Cardiac fibroblast (primary cell): ENCODE measurements around the gene ALDH1L1.
A peak's percentile ranks its signal among the peaks of the same experiment; 100 is the strongest.
"Not testable (repeated sequence)": the region's sequence is repeated elsewhere in the genome, so short reads cannot be mapped to it uniquely, and the experiment has no call there.

Experiments
- DNase-seq, 2 donors: peaks; one replicate each; pipeline versions ENCODE4 v3.0.0 to v3.0.0-alpha.2; 2010; ENCODE audit warnings: low read depth in 2 of 2
- H3K4me3 ChIP-seq, 2 donors: replicated peaks in 1 of 2; 1 replicate in 1 of 2; 2 replicates in 1 of 2; pipeline ENCODE4 v1.5.1; 2011; ENCODE audit warnings: low read depth in 2 of 2, low read length in 2 of 2, mild to moderate bottlenecking in 2 of 2, moderate library complexity in 1 of 2
- TF ChIP-seq, protein P1 (sequence below): IDR thresholded peaks from one replicate; pipeline ENCODE4 v1.5.1; 2011; ENCODE audit warnings: low read depth, mild to moderate bottlenecking, low read length, inconsistent platforms

ALDH1L1 gene

DNA sequence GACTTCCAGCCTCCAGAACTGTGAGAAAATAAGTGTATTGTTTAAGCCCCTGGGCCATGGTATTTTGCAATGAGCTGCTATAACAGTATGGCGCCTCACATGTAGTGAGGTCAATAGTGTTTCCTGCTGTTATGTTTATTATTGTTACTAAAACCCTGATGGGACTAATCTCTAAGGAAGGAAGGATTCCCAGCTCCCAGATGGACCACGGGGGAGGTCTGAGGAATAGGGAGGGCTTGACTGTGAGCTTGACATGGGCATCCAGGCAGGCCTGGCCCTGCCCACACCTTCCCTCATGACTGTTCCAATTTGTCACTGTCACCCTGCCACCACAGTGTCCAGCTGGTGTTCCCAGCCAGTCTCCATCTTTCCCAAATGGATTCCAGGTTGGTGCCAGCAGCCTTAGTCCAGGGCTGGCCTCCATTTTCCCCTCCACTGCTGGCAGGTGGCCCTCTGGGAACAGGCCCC, 82.0 kb downstream of the ALDH1L1 start:
- peak in 1 of 2 donors; percentile 11 for DNase-seq
- TF ChIP-seq, protein P1, sequence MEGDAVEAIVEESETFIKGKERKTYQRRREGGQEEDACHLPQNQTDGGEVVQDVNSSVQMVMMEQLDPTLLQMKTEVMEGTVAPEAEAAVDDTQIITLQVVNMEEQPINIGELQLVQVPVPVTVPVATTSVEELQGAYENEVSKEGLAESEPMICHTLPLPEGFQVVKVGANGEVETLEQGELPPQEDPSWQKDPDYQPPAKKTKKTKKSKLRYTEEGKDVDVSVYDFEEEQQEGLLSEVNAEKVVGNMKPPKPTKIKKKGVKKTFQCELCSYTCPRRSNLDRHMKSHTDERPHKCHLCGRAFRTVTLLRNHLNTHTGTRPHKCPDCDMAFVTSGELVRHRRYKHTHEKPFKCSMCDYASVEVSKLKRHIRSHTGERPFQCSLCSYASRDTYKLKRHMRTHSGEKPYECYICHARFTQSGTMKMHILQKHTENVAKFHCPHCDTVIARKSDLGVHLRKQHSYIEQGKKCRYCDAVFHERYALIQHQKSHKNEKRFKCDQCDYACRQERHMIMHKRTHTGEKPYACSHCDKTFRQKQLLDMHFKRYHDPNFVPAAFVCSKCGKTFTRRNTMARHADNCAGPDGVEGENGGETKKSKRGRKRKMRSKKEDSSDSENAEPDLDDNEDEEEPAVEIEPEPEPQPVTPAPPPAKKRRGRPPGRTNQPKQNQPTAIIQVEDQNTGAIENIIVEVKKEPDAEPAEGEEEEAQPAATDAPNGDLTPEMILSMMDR = no peak
- no peak overlapping the region for H3K4me3 ChIP-seq

DNA sequence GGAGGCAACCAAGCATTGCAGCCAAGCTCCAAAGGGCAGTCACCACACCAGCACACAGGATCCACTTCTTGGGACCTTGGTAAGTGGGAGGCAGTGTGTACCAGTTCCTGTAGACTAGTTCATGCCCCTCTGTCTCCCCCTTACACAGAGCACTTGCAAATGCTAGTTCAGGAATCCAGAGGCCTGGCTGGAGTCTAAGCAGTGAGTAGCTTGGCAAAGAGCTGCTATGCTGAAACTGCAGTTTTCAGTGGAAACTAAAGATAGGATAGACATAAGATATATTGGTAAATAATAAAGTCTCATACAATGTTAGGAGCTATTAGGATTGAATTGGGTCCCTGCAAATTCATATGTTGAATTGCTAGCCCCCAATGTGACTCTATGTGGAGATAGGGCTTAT, 82.6 kb downstream of the ALDH1L1 start:
- DNase-seq = no peak
- no peak overlapping the region for H3K4me3 ChIP-seq
- TF ChIP-seq, protein P1 = no peak

DNA sequence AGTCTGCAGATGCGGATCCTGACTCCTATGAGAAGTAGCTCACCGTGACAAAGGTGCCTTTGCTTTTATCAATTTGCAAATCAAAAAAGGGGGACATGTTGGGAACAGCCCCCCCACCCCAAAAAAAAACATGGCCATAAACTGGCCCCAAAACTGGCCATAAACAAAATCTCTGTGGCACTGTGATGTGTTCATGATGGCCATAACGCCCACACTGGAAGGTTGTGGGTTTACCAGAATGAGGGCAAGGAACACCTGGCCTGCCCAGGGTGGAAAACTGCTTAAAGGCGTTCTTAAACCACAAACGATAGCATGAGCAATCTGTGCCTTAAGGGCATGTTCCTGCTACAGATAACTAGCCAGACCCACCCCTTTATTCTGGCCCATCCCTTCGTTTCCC, 84.1 kb downstream of the ALDH1L1 start:
- H3K4me3 ChIP-seq, DNase-seq: not testable (repeated sequence)

DNA sequence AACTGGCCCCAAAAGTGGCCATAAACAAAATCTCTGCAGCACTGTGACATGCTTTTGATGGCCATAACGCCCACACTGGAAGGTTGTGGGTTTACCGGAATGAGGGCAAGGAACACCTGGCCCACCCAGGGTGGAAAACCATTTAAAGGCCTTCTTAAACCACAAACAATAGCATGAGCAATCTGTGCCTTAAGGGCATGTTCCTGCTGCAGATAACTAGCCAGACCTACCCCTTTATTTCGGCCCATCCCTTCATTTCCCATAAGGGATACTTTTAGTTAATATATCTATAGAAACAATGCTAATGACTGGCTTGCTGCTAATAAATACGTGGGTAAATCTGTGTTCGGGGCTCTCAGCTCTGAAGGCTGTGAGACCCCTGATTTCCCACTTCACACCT, 88.3 kb downstream of the ALDH1L1 start:
- H3K4me3 ChIP-seq, DNase-seq: not testable (repeated sequence)

DNA sequence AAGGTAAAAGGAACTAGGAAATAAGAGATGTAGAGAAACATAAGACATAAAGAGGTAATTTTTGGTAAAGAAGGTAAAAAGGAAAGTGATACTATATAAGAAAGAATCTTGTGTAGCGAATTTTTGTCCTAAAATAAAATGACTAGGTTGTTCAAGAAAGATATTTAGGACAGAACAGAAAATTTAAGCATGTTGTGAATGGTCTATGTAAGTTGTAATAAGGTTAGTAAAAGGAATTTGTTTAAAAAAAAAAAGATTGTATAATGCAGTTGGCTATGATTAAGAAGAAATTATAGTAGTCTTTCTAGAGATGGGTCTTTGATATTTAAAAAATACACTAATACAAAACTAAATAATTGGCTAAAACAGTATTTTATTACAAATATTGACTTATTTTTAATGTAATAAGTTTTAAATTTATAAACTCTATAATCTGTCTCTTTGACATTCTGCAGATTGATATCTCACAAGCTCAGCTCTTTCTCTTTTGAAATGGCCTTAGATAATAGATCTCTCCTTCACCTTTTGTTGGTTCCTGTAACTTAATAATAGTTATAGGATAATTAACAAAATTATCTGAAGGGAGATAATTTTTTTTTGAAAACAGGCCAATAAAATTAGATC, 92.7 kb downstream of the ALDH1L1 start:
- DNase-seq = no peak
- TF ChIP-seq, protein P1 = no peak

DNA sequence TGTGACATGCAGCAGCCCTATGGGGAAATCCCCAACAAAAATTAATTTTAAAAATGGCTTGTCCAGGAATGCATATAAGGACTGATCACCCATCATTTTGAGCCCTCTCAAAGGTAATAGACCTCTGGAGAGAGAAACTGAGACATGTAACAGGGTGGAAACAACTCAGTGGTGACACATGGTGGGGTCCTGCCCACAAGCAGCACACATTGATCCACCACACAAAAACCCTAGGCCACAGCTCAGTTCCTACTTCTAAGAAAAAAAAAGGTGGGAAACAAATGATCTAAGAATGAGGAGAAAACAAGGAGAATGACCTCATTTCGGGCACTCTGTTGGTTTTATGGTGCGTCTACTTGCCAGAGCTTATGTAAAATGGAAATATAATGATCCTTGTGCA, 94.5 kb downstream of the ALDH1L1 start:
- TF ChIP-seq, protein P1 = no peak
- no peak overlapping the region for H3K4me3 ChIP-seq
- no peak for DNase-seq

More for the DNA sequence above, 92.7 kb downstream of the ALDH1L1 start:
- no peak overlapping the region for H3K4me3 ChIP-seq

DNA sequence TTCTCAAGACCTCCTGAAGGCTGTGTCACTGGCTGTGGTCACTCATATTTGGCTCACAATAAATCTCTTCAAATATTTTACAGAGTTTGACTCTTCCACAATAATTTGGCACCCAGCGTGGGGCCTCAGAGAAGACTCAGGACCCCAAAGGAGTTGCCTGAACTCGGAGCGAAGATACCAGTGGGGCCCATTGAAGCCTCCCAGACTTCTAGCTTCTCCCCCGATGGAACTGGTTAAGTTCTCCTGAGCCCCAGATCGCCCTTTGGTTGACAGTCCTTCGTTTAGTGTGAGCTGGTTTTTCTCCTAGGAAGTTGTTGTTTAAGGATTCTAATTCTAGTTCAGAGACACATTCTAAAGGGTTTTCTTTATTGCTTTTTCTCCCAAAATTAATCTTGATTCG, 95.1 kb downstream of the ALDH1L1 start:
- DNase-seq = no peak
- no peak overlapping the region for H3K4me3 ChIP-seq
- TF ChIP-seq, protein P1 = no peak

DNA sequence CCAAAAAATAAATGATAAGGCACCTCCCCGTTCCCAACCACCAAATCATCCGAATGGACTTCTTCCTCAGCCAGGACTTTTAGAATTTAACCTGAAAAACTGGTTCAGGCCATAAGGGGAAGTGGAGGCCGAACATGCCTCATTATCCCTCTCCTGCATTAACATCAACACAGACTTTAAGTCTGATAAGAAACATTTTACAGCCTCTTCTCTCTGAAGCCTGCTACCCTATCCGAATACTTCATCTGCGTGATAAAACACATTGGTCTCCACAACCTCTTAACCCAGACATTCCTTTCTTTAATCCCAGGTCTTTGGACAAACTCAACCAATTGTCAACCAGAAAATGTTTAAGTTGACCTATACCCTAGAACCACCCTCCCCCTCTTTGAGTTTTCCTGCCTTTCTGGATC, 95.6 kb downstream of the ALDH1L1 start:
- no peak overlapping the region for H3K4me3 ChIP-seq
- TF ChIP-seq, protein P1 = no peak

More for the DNA sequence above, 95.6 kb downstream of the ALDH1L1 start:
- no peak for DNase-seq
